ENCODE data around the gene AIM2.

GRCh38 chr1:159122005-159122621 lies 45.5 kb upstream of the AIM2 start:
- TF ChIP-seq POLR2AphosphoS5 (IDR thresholded peaks at IDR 0.05; ENCODE audit: insufficient read depth in 1 of 2, low read depth in 1 of 2) (no peak), CTCF (IDR thresholded peaks at IDR 0.05) (no peak), POLR2A (IDR thresholded peaks at IDR 0.05) (no peak)

All from vagina (tissue), 2 donors.